Small intestine (tissue), 7 donors: ENCODE results near the gene VWA5B1. TPM values are rescaled to one million over a fixed set of nuclear protein-coding genes. Genes with fewer than 3 reads are reported as not detected.
A peak's percentile ranks its signal among the peaks of the same experiment; 100 is the strongest.

Experiments used
- DNase-seq, 2 donors: peaks; one replicate each; pipeline versions ENCODE4 v3.0.0 to v3.0.0-alpha.2; 2013
- FAIRE-seq: peaks from 2 replicates; lab custom pipeline; 2012; peaks lifted over from hg19 to GRCh38; lab: Jason Lieb, UNC
- H3K27ac ChIP-seq, 3 donors: one replicate each; pipeline ENCODE4 v1.5.1; 2013; ENCODE audit warnings: low read length in 2 of 3, mild to moderate bottlenecking in 2 of 3, control low read depth in 1 of 3, inconsistent platforms in 1 of 3, low read depth in 1 of 3, moderate library complexity in 1 of 3
- H3K27me3 ChIP-seq, 3 donors: one replicate each; pipeline ENCODE4 v1.6.1; 2013; ENCODE audit warnings: low read length in 3 of 3, inconsistent platforms in 1 of 3; ENCODE audit not compliant: control insufficient read depth in 3 of 3, insufficient read depth in 3 of 3
- H3K36me3 ChIP-seq, 3 donors: one replicate each; pipeline ENCODE4 v1.6.1; 2013; ENCODE audit warnings: low read length in 3 of 3, inconsistent platforms in 1 of 3, low read depth in 1 of 3, mild to moderate bottlenecking in 1 of 3, moderate library complexity in 1 of 3; ENCODE audit not compliant: control insufficient read depth in 3 of 3, insufficient read depth in 2 of 3
- H3K4me1 ChIP-seq, 3 donors: one replicate each; pipeline ENCODE4 v1.6.1; 2013; ENCODE audit warnings: low read length in 2 of 3, inconsistent platforms in 1 of 3, low read depth in 1 of 3, mild to moderate bottlenecking in 1 of 3, moderate library complexity in 1 of 3; ENCODE audit not compliant: control insufficient read depth in 3 of 3, insufficient read depth in 2 of 3
- H3K4me3 ChIP-seq, 3 donors: one replicate each; pipeline ENCODE4 v1.5.1; 2013; ENCODE audit warnings: low read length in 3 of 3, control low read depth in 1 of 3, inconsistent platforms in 1 of 3, low read depth in 1 of 3, mild to moderate bottlenecking in 1 of 3, moderate library complexity in 1 of 3
- H3K9me3 ChIP-seq, 2 donors: one replicate each; pipeline ENCODE4 v1.6.1; 2013; ENCODE audit warnings: low read depth in 1 of 2, low read length in 1 of 2; ENCODE audit not compliant: control insufficient read depth in 2 of 2, insufficient read depth in 1 of 2
- WGBS, 3 donors: extraction: QIAGEN DNeasy Blood & Tissue Kit; methylation state at CpG; one replicate each; pipeline ENCODE4 v1.1.7; 2013; 5-methylcytosine and 5-hydroxymethylcytosine counted together
- polyA plus RNA-seq, 4 donors: library from polyadenylated mRNA; stranded (reverse) in 3 of 4; unstranded in 1 of 4; fragments of 200-250 nt in 3 of 4; fragments of 120-200 nt in 1 of 4; gene quantifications; one replicate each; pipeline versions ENCODE4 v1.2.1 to v1.2.3, GENCODE V29; 2013
- donor health status: healthy with polysubstance abuse.
- donor health status: control.
- donor health status: control.
- donor health status: Bipolar disorder and iron deficiency.
- donor health status: healthy.

The VWA5B1 gene
- polyA plus RNA-seq, 4 donors = 0.01 to 1.5 TPM; not detected in 2

GRCh38 chr1:20356850-20357459 lies 66.3 kb downstream of the VWA5B1 start:
- no peak for FAIRE-seq
- H3K27ac ChIP-seq = no peak overlapping the region
- no peaks in the 10 kb centered on the region for H3K36me3 ChIP-seq
- no peak for DNase-seq
- no peaks in the 10 kb centered on the region for H3K9me3 ChIP-seq
- H3K4me3 ChIP-seq = no peak overlapping the region
- peaks cover 0 to 9% (median 5%) of the 10 kb centered on the region in 3 donors for H3K27me3 ChIP-seq
- H3K4me1 ChIP-seq = peaks cover 2 to 6% (median 3%) of the 10 kb centered on the region in 3 donors
- 58 to 81% (median 69%) methylated on average over 8 of the region's 8 CpGs for WGBS, 3 donors

GRCh38 chr1:20357796-20358195 lies 67.1 kb downstream of the VWA5B1 start:
- no peak overlapping the region for H3K4me3 ChIP-seq
- 84 to 92% (median 91%) methylated on average over 8 of the region's 8 CpGs for WGBS, 3 donors
- H3K27ac ChIP-seq = no peak overlapping the region
- peaks cover 0 to 13% (median 5%) of the 10 kb centered on the region in 3 donors for H3K27me3 ChIP-seq
- no peaks in the 10 kb centered on the region for H3K36me3 ChIP-seq
- DNase-seq = no peak
- FAIRE-seq = no peak
- H3K4me1 ChIP-seq = peaks cover 2 to 6% (median 3%) of the 10 kb centered on the region in 3 donors
- no peaks in the 10 kb centered on the region for H3K9me3 ChIP-seq

- Histone ChIP-seq H3K36me3 (no peaks in the 10 kb centered on the region), H3K27ac (no peak overlapping the region), H3K9me3 (no peaks in the 10 kb centered on the region), H3K4me3 (no peak overlapping the region), H3K27me3 (peaks cover 0 to 18% (median 5%) of the 10 kb centered on the region in 3 donors), H3K4me1 (peaks cover 2 to 6% (median 3%) of the 10 kb centered on the region in 3 donors)
- FAIRE-seq (no peak), DNase-seq (peak; percentile 25 to 76)
- 4 to 32% (median 24%) methylated on average over 12 of the region's 12 CpGs for WGBS, 3 donors
Measured at GRCh38 chr1:20358761-20359263, 68.1 kb downstream of the VWA5B1 start.

GRCh38 chr1:20359451-20360330 lies 69.0 kb downstream of the VWA5B1 start:
- FAIRE-seq = no peak
- no peak overlapping the region for H3K27ac ChIP-seq
- peaks cover 2 to 6% (median 3%) of the 10 kb centered on the region in 3 donors for H3K4me1 ChIP-seq
- peak in 1 of 2 donors; percentile 82 for DNase-seq
- H3K4me3 ChIP-seq = no peak overlapping the region
- peaks cover 0 to 25% (median 7%) of the 10 kb centered on the region in 3 donors for H3K27me3 ChIP-seq
- 13 to 50% (median 32%) methylated on average over 15 of the region's 15 CpGs for WGBS, 3 donors
- no peaks in the 10 kb centered on the region for H3K9me3 ChIP-seq
- H3K36me3 ChIP-seq = no peaks in the 10 kb centered on the region

GRCh38 chr1:20361401-20361800 lies 70.7 kb downstream of the VWA5B1 start:
- 73 to 87% (median 81%) methylated on average over 7 of the region's 7 CpGs for WGBS, 3 donors
- Histone ChIP-seq H3K36me3 (no peaks in the 10 kb centered on the region), H3K4me3 (no peak overlapping the region), H3K4me1 (peaks cover 2 to 6% (median 3%) of the 10 kb centered on the region in 3 donors), H3K27me3 (peaks cover 0 to 42% (median 14%) of the 10 kb centered on the region in 3 donors), H3K27ac (no peak overlapping the region), H3K9me3 (no peaks in the 10 kb centered on the region)
- FAIRE-seq = no peak
- DNase-seq = no peak

GRCh38 chr1:20361805-20362381 lies 71.2 kb downstream of the VWA5B1 start:
- Histone ChIP-seq H3K27ac (no peak overlapping the region), H3K27me3 (peaks cover 0 to 46% (median 14%) of the 10 kb centered on the region in 3 donors), H3K9me3 (no peaks in the 10 kb centered on the region), H3K36me3 (no peaks in the 10 kb centered on the region), H3K4me1 (peaks cover 2 to 6% (median 3%) of the 10 kb centered on the region in 3 donors), H3K4me3 (no peak overlapping the region)
- DNase-seq = peak; percentile 42 to 66
- no peak for FAIRE-seq
- 16 to 22% (median 22%) methylated on average over 8 of the region's 8 CpGs for WGBS, 3 donors

GRCh38 chr1:20362856-20363255 lies 72.2 kb downstream of the VWA5B1 start:
- FAIRE-seq = no peak

More at GRCh38 chr1:20362856-20363255, 72.2 kb downstream of the VWA5B1 start:
- H3K36me3 ChIP-seq = no peaks in the 10 kb centered on the region
- H3K27me3 ChIP-seq = peaks cover 0 to 56% (median 22%) of the 10 kb centered on the region in 3 donors
- DNase-seq = no peak
- no peaks in the 10 kb centered on the region for H3K9me3 ChIP-seq
- H3K27ac ChIP-seq = no peak overlapping the region
- H3K4me3 ChIP-seq = no peak overlapping the region
- H3K4me1 ChIP-seq = peaks cover 2 to 6% (median 3%) of the 10 kb centered on the region in 3 donors
- 92 to 93% (median 93%) methylated on average over 2 of the region's 2 CpGs for WGBS, 3 donors
